NOMO-1 (cell line): Measurements from ENCODE around the gene NKD1.
"Not testable (repeated sequence)": the region's sequence is repeated elsewhere in the genome, so short reads cannot be mapped to it uniquely, and the experiment has no call there.

Source experiments
- DNase-seq, 2 experiments: peaks; one replicate each; lab custom pipeline; 2025; ENCODE audit not compliant: unreplicated experiment in 2 of 2; lab: John Stamatoyannopoulos, UW

The NKD1 gene

GRCh38 chr16:50548125-50548908, at the start of gene NKD1:
Gene NKD1, plus strand, starts transcription at chr16:50548396. Its CDS starts 158 bp downstream, at chr16:50548554.
- peak; percentile 33 to 41 for DNase-seq

DNA sequence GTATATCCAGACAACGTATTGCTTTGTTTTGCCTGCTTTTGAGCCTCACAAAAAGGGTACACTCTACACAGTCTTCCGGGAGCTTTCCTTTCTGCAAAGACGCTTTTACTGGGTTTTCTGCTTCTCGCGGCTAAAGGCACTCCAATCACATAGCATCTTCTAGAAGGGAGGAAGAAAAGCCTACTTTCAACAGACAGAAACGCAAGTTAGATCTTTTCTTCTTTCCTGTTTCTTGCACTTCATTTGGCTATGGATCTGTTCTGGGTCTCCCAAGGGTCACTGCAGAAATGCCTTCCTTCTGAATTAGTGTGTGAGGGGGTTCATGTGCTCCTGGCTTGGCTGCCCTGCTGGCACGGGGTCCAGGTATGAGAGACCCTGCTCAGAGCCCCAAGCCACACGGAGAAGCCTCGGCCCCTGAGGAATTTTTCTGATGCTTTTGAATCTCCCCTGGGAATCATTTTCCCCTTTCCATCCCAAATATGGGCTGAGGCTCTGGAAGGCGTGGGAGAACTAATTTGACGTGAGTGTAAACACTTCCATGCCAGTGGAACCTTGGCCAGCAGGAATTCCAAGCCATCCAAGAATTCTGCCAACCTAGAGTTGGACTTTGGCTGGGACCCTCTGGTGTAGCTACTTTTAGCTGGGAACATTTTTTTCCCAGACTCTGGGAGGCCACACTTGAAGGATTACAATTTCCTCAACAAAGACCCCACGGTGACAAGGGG, 49.6 kb upstream of the NKD1 start:
- no peak for DNase-seq

GRCh38 chr16:50499254-50499653, 48.9 kb upstream of the NKD1 start:
- no peak for DNase-seq

DNA sequence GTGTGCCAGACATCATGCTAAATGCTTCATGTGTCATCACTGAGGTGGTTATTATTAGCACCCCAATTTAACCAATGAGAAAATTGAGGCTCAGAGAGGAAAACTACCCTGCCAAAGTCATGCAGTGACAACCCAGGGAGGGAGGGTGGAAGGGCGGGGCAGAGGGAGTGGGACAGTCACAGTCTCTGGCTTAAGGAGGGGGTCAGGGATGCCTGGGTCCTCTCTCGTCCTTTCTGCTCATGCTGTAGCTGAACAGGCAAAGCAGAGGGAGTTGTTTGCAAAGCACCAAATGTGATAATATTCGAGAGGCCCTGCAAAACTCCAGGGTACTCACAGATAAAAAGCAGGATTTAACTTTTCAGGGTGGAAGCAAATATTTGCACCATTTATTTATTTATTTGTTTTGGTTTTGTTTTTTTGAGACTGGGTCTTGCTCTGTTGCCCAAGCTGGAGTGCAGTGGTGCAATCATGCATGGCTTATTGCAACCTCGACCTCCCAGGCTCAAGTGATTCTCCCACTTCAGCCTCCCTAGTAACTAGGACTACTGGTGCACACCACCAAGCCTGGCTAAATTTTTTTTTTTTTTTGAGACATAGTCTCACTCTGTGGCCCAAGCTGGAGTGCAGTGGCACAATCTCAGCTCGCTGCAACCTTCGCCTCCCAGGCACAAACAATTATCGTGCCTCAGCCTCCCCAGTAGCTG, 47.9 kb upstream of the NKD1 start:
- DNase-seq: no peak

DNA sequence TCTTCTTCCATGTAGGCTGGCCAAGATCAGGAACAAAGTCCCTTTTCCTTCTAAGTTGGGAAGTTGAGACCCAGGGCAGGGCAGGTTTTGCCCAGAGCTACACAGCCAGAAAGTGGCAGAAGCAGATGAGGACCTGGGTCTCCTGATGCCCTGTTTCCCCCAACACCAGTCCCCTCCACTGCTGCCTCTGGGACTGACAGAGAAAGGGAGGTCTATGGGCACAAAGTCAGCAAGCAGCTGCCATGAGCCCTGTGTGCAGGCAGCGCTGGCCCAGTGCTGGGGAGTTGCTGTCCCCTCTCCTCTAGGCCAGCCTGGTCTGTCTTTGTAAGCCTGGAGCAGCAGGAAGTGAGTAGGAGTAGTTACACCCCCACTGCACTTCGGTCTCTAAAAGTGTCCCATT, 46.9 kb upstream of the NKD1 start:
- no peak for DNase-seq

DNA sequence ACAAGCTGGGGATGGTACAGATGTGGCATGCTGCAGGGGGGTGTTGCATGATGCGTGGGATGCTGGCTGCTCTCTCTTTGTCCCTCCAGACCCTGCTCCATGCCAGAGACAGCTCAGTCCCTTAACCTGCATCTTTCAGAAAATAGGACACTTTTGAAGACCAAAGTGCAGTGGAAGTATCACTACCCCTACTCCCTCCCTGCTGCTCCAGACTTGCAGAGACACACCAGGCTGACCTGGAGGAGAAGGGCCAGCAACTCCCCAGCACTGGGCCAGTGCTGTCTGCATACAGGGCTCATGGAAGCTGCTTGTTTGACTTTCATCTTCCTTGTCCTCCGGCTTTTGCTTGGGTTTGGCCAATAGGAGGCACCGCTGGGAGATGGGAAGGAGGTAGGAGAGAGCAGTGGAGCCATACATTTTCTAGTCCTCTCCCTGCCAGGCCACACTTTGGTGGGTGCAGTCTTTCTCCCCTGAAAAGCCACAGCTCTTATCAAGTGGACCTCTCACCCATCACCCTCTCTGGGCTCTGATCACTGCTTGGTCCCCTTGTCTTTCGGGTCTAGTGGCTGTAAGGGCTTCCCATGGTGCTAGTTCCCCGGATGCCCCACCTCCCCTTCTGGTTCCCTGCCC, 46.1 kb upstream of the NKD1 start:
- no peak for DNase-seq

DNA sequence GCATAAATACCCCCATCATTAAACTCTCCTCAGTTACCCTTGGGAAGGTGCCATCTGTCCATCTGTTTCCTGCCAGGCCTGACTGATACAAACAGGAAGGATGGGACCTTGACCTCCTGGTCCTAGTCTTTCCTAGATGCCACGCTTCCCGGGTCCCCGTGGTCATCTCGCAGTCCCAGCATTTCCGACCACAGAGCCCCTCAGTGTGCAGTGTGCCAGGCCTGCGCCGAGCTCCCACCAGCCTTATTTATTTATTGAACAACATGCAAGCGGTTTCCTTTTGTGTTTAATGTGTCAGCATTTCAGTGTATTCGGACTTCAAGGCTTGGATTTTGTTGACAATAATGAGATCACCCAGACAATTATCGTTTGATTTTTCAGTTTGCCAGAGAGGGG, 45.6 kb upstream of the NKD1 start:
- DNase-seq: no peak

DNA sequence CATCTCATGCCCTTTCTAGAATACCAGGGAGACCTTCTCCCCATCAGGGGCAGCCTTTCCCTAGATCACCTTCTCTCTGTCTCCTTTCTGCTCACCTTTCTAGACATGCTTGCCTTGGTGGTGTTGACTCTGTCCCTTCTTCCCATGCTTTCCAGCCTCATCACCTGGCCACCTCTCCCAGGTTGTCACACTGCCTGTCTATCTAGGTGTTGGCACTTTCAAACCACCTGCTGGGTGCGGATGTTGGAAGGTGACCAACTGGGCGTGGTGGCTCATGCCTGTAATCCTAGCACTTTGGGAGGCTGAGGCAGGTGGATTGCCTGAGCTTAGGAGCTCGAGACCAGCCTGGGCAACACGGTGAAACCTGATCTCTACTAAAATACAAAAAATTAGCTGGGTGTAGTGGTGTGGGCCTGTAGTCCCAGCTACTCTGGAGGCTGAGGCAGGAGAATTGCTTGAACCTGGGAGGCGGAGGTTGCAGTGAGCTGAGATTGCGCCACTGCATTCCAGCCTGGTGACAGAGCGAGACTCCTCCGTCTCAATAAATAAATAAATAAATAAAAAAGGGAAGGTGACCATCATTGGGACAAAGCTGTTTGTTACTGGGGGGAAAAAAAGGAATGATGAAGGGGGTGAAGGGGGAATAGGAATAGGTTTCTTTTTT, 44.2 kb upstream of the NKD1 start:
- DNase-seq: not testable (repeated sequence)

DNA sequence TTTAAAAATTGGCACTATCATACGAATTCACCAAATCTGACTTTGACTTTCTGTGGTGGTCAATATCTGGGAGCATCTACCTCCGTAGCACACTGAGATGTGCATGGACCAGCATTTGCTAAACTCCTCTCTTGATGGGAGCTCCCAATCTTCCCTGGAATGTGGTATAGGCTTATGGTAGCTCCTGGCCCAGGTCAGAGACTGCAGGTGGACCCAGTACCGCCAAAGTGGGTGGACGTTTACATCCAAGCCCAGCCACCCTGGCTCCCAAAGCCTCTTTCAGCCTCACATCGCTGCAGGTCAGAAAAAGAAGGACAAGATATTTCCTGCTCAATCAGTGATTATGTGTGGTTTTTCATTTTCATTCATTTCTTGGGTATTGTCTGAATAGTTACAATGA, 43.1 kb upstream of the NKD1 start:
- DNase-seq: no peak

DNA sequence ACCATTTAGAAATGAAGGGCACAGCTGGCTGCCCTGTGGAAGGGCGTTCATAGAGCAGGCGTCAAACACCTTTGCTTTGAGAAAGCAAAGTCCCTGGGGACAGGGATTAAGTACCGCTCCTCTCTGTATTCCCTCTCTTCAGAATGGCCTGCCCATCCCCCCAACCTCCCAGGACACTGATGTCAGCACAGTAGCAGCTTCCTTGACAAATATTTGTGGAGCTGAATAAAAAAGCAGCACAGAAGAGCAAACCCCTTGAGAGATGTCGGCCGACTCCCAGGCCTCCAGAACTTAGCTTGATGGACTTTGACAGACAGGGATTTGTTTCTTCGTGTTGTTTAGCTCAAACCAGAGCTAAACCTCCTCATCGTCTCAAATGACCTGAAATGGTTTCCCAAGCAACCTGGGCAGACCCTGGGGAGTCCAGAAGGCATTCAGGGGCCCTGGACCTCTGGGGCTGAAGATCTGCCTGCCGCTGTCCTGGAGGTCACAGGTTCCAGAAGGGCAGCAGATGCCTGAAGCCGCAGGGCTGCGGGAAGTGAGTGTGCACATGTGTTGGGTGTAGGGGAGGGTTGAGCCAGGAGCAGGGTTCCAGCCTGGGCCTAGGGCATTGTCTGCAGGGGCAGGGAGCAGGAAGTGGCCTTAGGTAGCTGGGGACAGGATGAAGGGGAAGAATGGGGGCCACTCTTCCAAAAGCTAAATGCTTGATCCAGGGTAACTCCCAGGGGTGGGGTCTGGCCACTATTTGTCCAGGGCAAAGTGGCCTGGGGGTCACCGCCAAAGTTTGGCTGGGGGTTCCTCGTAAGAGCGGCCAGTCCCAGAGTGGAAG, 42.3 kb upstream of the NKD1 start:
- no peak for DNase-seq

DNA sequence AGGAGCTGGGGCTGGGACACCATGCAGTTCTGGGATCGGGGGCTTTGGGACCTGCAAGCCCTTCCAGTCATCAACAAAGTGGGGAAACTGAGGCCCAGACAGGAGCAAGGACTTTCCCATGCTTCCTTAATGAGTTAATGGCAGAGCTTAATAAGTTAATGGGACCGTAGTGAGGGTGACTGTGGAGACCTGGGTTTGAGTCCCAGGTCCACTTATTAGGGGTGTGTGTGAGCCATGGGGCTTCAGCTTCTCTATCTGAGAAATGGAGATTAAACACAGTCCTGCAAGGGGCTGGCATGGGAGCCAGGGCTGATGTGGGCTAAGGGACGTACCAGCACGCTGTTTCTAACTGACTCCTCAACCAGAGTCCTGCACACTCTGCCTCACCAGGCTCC, 41.7 kb upstream of the NKD1 start:
- DNase-seq: no peak

- DNase-seq: no peak
Observed at GRCh38 chr16:50507397-50507796, 40.8 kb upstream of the NKD1 start.

DNA sequence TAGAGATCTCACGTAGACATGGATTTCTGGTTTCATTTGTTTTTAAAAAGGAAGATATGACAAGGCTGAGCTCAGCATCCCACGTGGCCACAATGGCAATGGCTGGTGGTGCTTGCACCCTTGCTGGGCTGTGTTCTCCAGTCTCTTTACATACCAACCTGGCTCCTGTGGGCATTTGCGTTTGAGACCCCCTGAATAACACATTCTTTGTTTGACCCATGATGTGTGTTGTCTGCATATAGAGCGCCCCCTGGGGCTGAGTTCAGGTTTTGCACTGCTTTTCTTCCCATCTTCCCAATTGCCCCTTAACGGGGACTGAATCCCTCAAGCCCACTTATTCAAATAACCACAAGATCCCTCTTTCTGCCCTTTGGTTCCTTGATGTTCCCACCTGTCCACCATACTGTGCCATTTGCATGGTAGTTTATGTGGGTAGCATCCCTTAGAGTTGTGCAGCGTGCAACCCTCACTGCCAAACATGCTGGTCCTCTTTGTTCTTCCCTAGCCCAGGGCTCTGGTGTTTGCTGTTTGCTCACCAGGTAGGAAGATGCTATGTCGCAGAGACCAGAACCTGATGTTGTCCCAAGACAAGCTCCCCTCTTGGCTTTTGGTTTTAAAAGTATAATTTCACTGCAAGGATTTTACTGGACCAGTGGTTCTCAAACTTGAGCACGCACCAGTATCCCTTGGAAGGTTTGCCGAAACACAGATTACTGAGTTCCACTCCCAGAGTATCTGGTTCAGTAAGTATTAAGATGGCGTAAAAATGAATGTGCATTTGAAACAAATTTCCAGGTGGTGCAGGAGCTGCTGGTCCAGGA, 38.5 kb upstream of the NKD1 start:
- DNase-seq: no peak

DNA sequence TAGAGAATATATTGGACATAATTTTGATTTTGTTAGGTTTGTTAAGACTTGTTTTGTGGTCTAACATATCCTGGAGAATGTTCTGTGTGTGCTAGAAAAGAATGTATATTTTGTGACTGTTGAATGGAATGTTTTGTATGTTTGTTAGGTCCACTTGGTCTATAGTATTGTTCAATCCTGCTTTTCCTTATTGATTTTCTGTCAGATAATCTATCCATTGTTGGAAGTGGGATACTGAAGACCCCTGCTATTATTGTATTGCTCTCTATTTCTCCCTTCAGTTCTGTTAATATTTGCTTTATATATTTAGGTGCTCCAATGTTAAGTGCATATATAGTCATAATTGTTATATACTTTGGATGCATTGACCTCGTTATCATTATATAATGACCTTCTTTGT, 33.0 kb upstream of the NKD1 start:
- no peak for DNase-seq

DNA sequence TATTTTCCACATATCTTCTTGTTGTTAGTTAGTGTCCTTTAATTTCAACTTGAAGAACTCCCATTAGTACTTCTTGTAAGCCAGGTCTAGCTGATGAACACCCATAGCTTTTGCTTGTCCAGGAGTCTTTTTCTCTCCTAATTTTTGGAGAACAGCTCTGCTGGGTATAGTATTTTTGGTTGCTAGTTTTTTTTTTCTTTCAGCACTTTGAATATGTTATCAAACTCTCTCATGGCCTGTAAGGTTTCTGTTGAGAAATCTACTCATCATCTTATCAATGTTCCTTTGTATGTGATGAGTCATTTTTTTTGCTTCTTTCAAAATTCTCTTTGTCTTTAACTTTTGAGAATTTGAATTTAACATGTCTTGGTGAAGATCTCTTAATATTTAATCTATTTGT, 31.8 kb upstream of the NKD1 start:
- no peak for DNase-seq

- no peak for DNase-seq
Observed at GRCh38 chr16:50516890-50517289, 31.3 kb upstream of the NKD1 start.

GRCh38 chr16:50517450-50518252, 30.5 kb upstream of the NKD1 start:
- DNase-seq: no peak

DNA sequence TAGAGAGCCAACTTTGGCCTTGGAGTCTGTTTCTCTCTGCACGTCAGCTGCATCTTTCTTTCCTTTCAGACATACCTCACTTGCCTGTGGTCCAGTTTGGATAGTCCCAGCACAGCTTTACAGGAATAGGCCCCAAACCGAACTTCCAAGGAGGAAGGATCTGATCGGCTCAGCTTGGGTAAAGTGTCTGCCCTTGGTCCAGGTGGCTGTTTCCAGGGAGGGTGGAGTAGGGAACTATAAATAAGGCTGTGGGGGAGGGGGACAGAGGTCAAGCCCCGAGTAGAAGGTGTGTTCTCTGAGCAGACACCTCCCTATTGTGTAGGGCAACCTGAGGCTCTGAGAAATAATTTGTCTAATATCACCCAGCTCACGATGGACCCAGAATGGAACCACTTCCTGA, 29.2 kb upstream of the NKD1 start:
- DNase-seq: no peak
